Left ventricle myocardium inferior (tissue), 1 donor: ENCODE results near the gene NET1. TPM values are rescaled to one million over a fixed set of nuclear protein-coding genes. Genes with fewer than 3 reads are reported as not detected.

Experiments
- DNase-seq: peaks from one replicate; pipeline ENCODE4 v3.0.0-alpha.2; 2020
- H3K27ac ChIP-seq: fragments of 200-600 bp; replicated peaks from 2 replicates; pipeline ENCODE4 v1.8.0; 2021
- H3K27me3 ChIP-seq: fragments of 200-600 bp; 2 replicates; pipeline ENCODE4 v1.8.0; 2021; ENCODE audit warnings: low read depth
- H3K36me3 ChIP-seq: fragments of 200-600 bp; 2 replicates; pipeline ENCODE4 v1.8.0; 2021
- H3K4me1 ChIP-seq: fragments of 200-600 bp; 2 replicates; pipeline ENCODE4 v1.8.0; 2021
- H3K4me3 ChIP-seq: fragments of 200-600 bp; 2 replicates; pipeline ENCODE4 v1.8.0; 2021; ENCODE audit warnings: mild to moderate bottlenecking, moderate library complexity
- H3K9me3 ChIP-seq: fragments of 200-600 bp; replicated peaks from 2 replicates; pipeline ENCODE4 v1.8.0; 2021
- CTCF ChIP-seq: fragments of 200-600 bp; IDR thresholded peaks from 2 replicates; pipeline ENCODE4 v1.8.0; 2021; ENCODE audit warnings: antibody characterized with exemption, mild to moderate bottlenecking, borderline replicate concordance
- intact Hi-C: fragments of 100-400 bp; cut with micrococcal nuclease; formaldehyde crosslinking; loops from one replicate; pipeline ENCODE4 v1.11.0; 2022
- total RNA-seq: library from RNA; stranded (reverse); fragmentation: NEBNext Ultra II Directional; extraction: Animal tissue kit (Norgen Biotek cat#: 25700); gene quantifications from one replicate; pipeline ENCODE4 v1.2.1, GENCODE V29; 2021
- donor health status: DM: no; HTN: yes; CAD: no; lungs with severe emphysema.

NET1 gene
- total RNA-seq, 1 donor from 2014 or later: 11.3 TPM

- intact Hi-C loops: no loop called here
- Histone ChIP-seq H3K9me3 (peaks cover 20% of the 10 kb centered on the region), H3K36me3 (peaks cover 5% of the 10 kb centered on the region), H3K4me1 (peaks cover 16% of the 10 kb centered on the region), H3K27me3 (no peaks in the 10 kb centered on the region), H3K27ac (no peak overlapping the region), H3K4me3 (no peak overlapping the region)
- DNase-seq: no peak
- no peak for TF ChIP-seq CTCF
Observed at GRCh38 chr10:5416981-5417380, 4.6 kb downstream of the NET1 start.

GRCh38 chr10:5418584-5418983 lies 6.2 kb downstream of the NET1 start:
- H3K4me3 ChIP-seq: no peak overlapping the region
- no peak overlapping the region for H3K27ac ChIP-seq
- peaks cover 20% of the 10 kb centered on the region for H3K9me3 ChIP-seq
- H3K4me1 ChIP-seq: peaks cover 6% of the 10 kb centered on the region
- H3K36me3 ChIP-seq: peaks cover 5% of the 10 kb centered on the region
- no peak for DNase-seq
- TF ChIP-seq CTCF: no peak
- intact Hi-C loops: no loop called here
- no peaks in the 10 kb centered on the region for H3K27me3 ChIP-seq

GRCh38 chr10:5419466-5420094 lies 7.2 kb downstream of the NET1 start:
- Histone ChIP-seq H3K4me1 (no peaks in the 10 kb centered on the region), H3K9me3 (peaks cover 20% of the 10 kb centered on the region), H3K27ac (no peak overlapping the region), H3K27me3 (no peaks in the 10 kb centered on the region), H3K4me3 (no peak overlapping the region), H3K36me3 (peaks cover 5% of the 10 kb centered on the region)
- TF ChIP-seq CTCF: no peak
- intact Hi-C loops: no loop called here
- no peak for DNase-seq

- no peaks in the 10 kb centered on the region for H3K27me3 ChIP-seq
- DNase-seq: no peak
- TF ChIP-seq CTCF: no peak
- peaks cover 5% of the 10 kb centered on the region for H3K4me1 ChIP-seq
- intact Hi-C loops: no loop called here
- peaks cover 3% of the 10 kb centered on the region for H3K36me3 ChIP-seq
- peaks cover 6% of the 10 kb centered on the region for H3K9me3 ChIP-seq
- no peak overlapping the region for H3K4me3 ChIP-seq
- H3K27ac ChIP-seq: no peak overlapping the region
Observed at GRCh38 chr10:5423771-5424170, 11.4 kb downstream of the NET1 start.

- Histone ChIP-seq H3K27me3 (no peaks in the 10 kb centered on the region), H3K36me3 (no peaks in the 10 kb centered on the region), H3K4me1 (peaks cover 5% of the 10 kb centered on the region), H3K27ac (no peak overlapping the region), H3K9me3 (no peaks in the 10 kb centered on the region), H3K4me3 (no peak overlapping the region)
- TF ChIP-seq CTCF: no peak
- DNase-seq: no peak
- intact Hi-C loops: no loop called here
Observed at GRCh38 chr10:5424751-5425150, 12.4 kb downstream of the NET1 start.

GRCh38 chr10:5428133-5428532 lies 15.8 kb downstream of the NET1 start:
- H3K27ac ChIP-seq: peak overlapping the region; percentile 17
- H3K4me3 ChIP-seq: no peak overlapping the region
- TF ChIP-seq CTCF: no peak

More at GRCh38 chr10:5428133-5428532, 15.8 kb downstream of the NET1 start:
- no peak for DNase-seq
- Histone ChIP-seq H3K9me3 (peaks cover 6% of the 10 kb centered on the region), H3K27me3 (no peaks in the 10 kb centered on the region), H3K36me3 (peaks cover 9% of the 10 kb centered on the region), H3K4me1 (peaks cover 5% of the 10 kb centered on the region)
- intact Hi-C loops: no loop called here
